Measurements from ENCODE around the gene TMEM109. TPM values are rescaled to one million over a fixed set of nuclear protein-coding genes. Genes with fewer than 3 reads are reported as not detected.

Gene TMEM109
- total and polyA plus RNA-seq, 2 of the 4 experiments (the other 2 are of a cell fraction), result 15.1 to 69.7 TPM

DNA sequence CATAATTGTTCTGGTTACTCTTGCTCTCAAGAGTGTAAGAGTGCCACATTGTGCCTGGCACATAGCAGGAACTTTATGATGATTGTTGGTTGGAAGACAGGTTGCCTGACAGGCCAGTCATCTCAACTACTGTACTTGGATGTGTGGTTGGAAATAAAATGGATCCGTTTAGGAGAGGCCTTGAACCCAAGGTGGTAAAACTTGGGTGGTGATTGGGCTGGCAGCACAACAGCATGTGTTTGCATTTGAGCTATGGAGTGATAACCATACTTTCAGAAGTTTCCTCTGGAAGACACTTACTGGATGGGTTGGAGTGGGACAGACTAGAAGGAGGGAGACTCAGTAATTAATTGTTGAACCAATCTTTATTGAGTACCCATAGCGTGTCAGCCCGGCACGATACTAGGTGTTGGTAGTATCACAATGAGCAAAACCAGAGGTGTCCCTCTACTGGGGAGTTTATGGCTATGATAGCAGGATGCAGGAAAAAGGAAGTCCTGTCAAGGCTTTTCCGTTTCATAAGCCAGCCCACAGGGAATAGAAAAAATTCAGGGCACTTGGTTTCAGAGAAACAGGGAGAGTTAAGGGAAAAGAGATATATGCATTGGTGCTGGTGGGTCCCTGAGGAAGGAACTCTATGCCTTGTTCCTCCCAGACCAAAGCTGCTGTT lies 3.1 kb upstream of the TMEM109 start:
- no peak overlapping the region for H4K8ac ChIP-seq (ENCODE audit: low read depth in 2 of 2, low read length in 2 of 2)
- no peak overlapping the region for H2AK5ac ChIP-seq (ENCODE audit: low read depth, low read length)
- ChIA-PET POLR2A (ENCODE audit: unreplicated experiment) (no interaction called here), CTCF (no interaction called here)
- no peak for DNase-seq
- peaks cover 3% of the 10 kb centered on the region; the same call in 1 of the 2 replicates for H3K4me1 ChIP-seq (ENCODE audit: control insufficient read depth, insufficient read depth, low read length)
- H3K9me1 ChIP-seq (ENCODE audit: insufficient read depth, low read length), result peaks cover 5% of the 10 kb centered on the region
- no peak overlapping the region for H3K56ac ChIP-seq (ENCODE audit: extremely low read depth, insufficient read depth, low read length)
- H3K4me2 ChIP-seq (ENCODE audit: low read depth, low read length), result no peak overlapping the region
- 80% methylated on average over 4 of the region's 5 CpGs; no CpG with 5 or more reads in 1 of the 2 experiments for WGBS, 2 experiments (ENCODE audit: extremely low coverage in 2 of 2, insufficient read length in 1 of 2)
- H2BK15ac ChIP-seq (ENCODE audit: low read depth, low read length), result no peak overlapping the region
- no peak overlapping the region for H3K23ac ChIP-seq (ENCODE audit: low read depth, low read length)
- H2AFZ ChIP-seq (replicated peaks; ENCODE audit: low read length, poor library complexity), result no peak overlapping the region
- H2BK20ac ChIP-seq (ENCODE audit: low read depth, low read length), result no peak overlapping the region
- H3K4me3 ChIP-seq (ENCODE audit: insufficient read depth, low read depth, low read length), result no peak overlapping the region
- peaks cover 5% of the 10 kb centered on the region; the same call in 1 of the 2 replicates for H4K20me1 ChIP-seq (ENCODE audit: insufficient read depth, low read length)
- no peak overlapping the region for H3K27ac ChIP-seq (ENCODE audit: insufficient read depth, low read length)
- H2BK120ac ChIP-seq (ENCODE audit: low read depth, low read length), result no peak overlapping the region
- TF ChIP-seq MXI1 (IDR thresholded peaks at IDR 0.05; ENCODE audit: borderline replicate concordance, low read depth, low read length) (no peak), RAD21 (IDR thresholded peaks at IDR 0.05; ENCODE audit: low read length) (no peak), RFX5 (IDR thresholded peaks at IDR 0.05; ENCODE audit: low read depth, low read length) (no peak), MAFK (IDR thresholded peaks at IDR 0.05; ENCODE audit: low read depth, low read length) (no peak), BHLHE40 (IDR thresholded peaks at IDR 0.05; ENCODE audit: low read depth, low read length) (no peak), SMC3 (IDR thresholded peaks at IDR 0.05; ENCODE audit: low read depth, low read length) (no peak), RCOR1 (IDR thresholded peaks at IDR 0.05; ENCODE audit: insufficient replicate concordance, low read length) (no peak), CHD1 (IDR thresholded peaks at IDR 0.05; ENCODE audit: low read depth, low read length) (no peak), POLR2A (IDR thresholded peaks at IDR 0.05; ENCODE audit: low read depth, low read length) (no peak)
- TF ChIP-seq, protein P1, sequence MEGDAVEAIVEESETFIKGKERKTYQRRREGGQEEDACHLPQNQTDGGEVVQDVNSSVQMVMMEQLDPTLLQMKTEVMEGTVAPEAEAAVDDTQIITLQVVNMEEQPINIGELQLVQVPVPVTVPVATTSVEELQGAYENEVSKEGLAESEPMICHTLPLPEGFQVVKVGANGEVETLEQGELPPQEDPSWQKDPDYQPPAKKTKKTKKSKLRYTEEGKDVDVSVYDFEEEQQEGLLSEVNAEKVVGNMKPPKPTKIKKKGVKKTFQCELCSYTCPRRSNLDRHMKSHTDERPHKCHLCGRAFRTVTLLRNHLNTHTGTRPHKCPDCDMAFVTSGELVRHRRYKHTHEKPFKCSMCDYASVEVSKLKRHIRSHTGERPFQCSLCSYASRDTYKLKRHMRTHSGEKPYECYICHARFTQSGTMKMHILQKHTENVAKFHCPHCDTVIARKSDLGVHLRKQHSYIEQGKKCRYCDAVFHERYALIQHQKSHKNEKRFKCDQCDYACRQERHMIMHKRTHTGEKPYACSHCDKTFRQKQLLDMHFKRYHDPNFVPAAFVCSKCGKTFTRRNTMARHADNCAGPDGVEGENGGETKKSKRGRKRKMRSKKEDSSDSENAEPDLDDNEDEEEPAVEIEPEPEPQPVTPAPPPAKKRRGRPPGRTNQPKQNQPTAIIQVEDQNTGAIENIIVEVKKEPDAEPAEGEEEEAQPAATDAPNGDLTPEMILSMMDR (conservative IDR thresholded peaks at IDR 0.05; ENCODE audit: low read depth, low read length), result no peak
- BruUV-seq (replicated peaks), result no TSS peak
- no peak for ATAC-seq (ENCODE audit: low read depth)
- no peak overlapping the region for H4K5ac ChIP-seq (ENCODE audit: low read depth, low read length)
- H3K79me1 ChIP-seq (ENCODE audit: low read depth in 1 of 2, low read length in 2 of 2), result peaks cover 3 to 14% of the 10 kb centered on the region in 2 experiments
- no peak overlapping the region for H3K14ac ChIP-seq (replicated peaks; ENCODE audit: low read depth, low read length)
- H4K91ac ChIP-seq (ENCODE audit: insufficient read depth, low read depth, low read length), result no peak overlapping the region
- in situ Hi-C loops (cut with MboI; ENCODE audit: low sequenced_read_pairs), result loop anchor here (25.0 kb wide), 1 partner anchor 1324 kb away; no protein-coding TSS in a partner anchor
- no peak overlapping the region for H3K4ac ChIP-seq (ENCODE audit: low read depth, low read length)
- dilution Hi-C loops (cut with HindIII; ENCODE audit: low sequenced_read_pairs, unreplicated experiment), result no loop called here
- H3K27me3 ChIP-seq (ENCODE audit: control insufficient read depth, insufficient read depth, low read length), result peaks cover 10% of the 10 kb centered on the region
- intact Hi-C loops (cut with micrococcal nuclease), result no loop called here
- H2BK5ac ChIP-seq (ENCODE audit: low read depth, low read length, poor library complexity, severe bottlenecking), result no peak overlapping the region
- H2AK9ac ChIP-seq (replicated peaks; ENCODE audit: low read depth, low read length, poor library complexity), result no peak overlapping the region
- H3K9ac ChIP-seq (ENCODE audit: low read depth, low read length), result no peak overlapping the region
- H3K36me3 ChIP-seq (ENCODE audit: control insufficient read depth, insufficient read depth, low read length), result no peaks in the 10 kb centered on the region
- no peaks in the 10 kb centered on the region for H3K9me3 ChIP-seq (ENCODE audit: control insufficient read depth, insufficient read depth, low read length)
- H3K18ac ChIP-seq (ENCODE audit: low read depth, low read length), result no peak overlapping the region
